HepG2 (cell line): Measurements from ENCODE around the gene RUSF1. TPM values are rescaled to one million over a fixed set of nuclear protein-coding genes. Genes with fewer than 3 reads are reported as not detected.

Source experiments
- FUBP1 ChIP-seq: sonication (generic); formaldehyde crosslinking; IDR thresholded peaks from 2 replicates; pipeline ENCODE4 v1.5.1; 2020; ENCODE audit warnings: missing genetic modification reagents, mild to moderate bottlenecking, borderline replicate concordance
- HDAC6 ChIP-seq: fragments of 200-600 bp; sonication (generic); IDR thresholded peaks from 2 replicates; pipeline ENCODE4 v1.7.0; 2017; ENCODE audit warnings: mild to moderate bottlenecking, antibody characterized with exemption, low read length, low read depth
- HINFP ChIP-seq: sonication (generic); formaldehyde crosslinking; IDR thresholded peaks from 2 replicates; pipeline ENCODE4 v1.4.0; 2020; ENCODE audit warnings: low read depth, mild to moderate bottlenecking, missing genetic modification reagents
- HNF1A ChIP-seq, 2 experiments: sonication (generic) in 1 of 2; formaldehyde crosslinking in 1 of 2; IDR thresholded peaks; 2 replicates each; pipeline versions ENCODE4 v1.4.0 to v1.6.1; 2016 to 2020; ENCODE audit warnings: borderline replicate concordance in 1 of 2, low read depth in 1 of 2, mild to moderate bottlenecking in 1 of 2, missing genetic modification reagents in 1 of 2
- NR0B2 ChIP-seq: sonication (generic); formaldehyde crosslinking; IDR thresholded peaks from 2 replicates; pipeline ENCODE4 v1.4.0; 2020; ENCODE audit warnings: mild to moderate bottlenecking, missing genetic modification reagents
- ZNF101 ChIP-seq: sonication (generic); formaldehyde crosslinking; IDR thresholded peaks from 2 replicates; pipeline ENCODE4 v1.4.0; 2020; ENCODE audit warnings: mild to moderate bottlenecking, low read depth, missing genetic modification reagents, borderline replicate concordance
- ZNF280D ChIP-seq: sonication (generic); formaldehyde crosslinking; IDR thresholded peaks from 2 replicates; pipeline ENCODE4 v1.5.1; 2020; ENCODE audit warnings: mild to moderate bottlenecking, missing genetic modification reagents
- ZNF430 ChIP-seq: sonication (generic); formaldehyde crosslinking; IDR thresholded peaks from 2 replicates; pipeline ENCODE4 v1.9.0; 2021; ENCODE audit warnings: mild to moderate bottlenecking, missing genetic modification reagents
- ZNF660 ChIP-seq: sonication (generic); formaldehyde crosslinking; IDR thresholded peaks from 2 replicates; pipeline ENCODE4 v1.5.1; 2020; ENCODE audit warnings: mild to moderate bottlenecking, low read depth, missing genetic modification reagents, borderline replicate concordance
- ZSCAN12 ChIP-seq: sonication (generic); formaldehyde crosslinking; IDR thresholded peaks from 2 replicates; pipeline ENCODE4 v1.9.0; 2021; ENCODE audit warnings: mild to moderate bottlenecking, missing genetic modification reagents
- ZSCAN20 ChIP-seq: sonication (generic); formaldehyde crosslinking; IDR thresholded peaks from 2 replicates; pipeline ENCODE4 v1.4.0; 2020; ENCODE audit warnings: missing genetic modification reagents, mild to moderate bottlenecking, borderline replicate concordance
- ZSCAN5A ChIP-seq: sonication (generic); formaldehyde crosslinking; IDR thresholded peaks from 2 replicates; pipeline ENCODE4 v1.8.0; 2022; ENCODE audit warnings: mild to moderate bottlenecking, missing genetic modification reagents, borderline replicate concordance
- polyA plus RNA-seq, 8 experiments: library from polyadenylated mRNA; depleted of rRNA in 3 of 8; stranded (reverse) in 7 of 8; unstranded in 1 of 8; fragments of >200 nt; fragmentation: Illumina TruSeq in 4 of 8; extraction: Trizol in 4 of 8; gene quantifications; 2 replicates each; pipeline versions ENCODE4 v1.2.1 to v1.2.3, GENCODE V29; 2011 to 2016; ENCODE audit warnings: low read depth in 4 of 8, missing spikeins in 1 of 8, mixed read lengths in 1 of 8; ENCODE audit not compliant: insufficient read depth in 1 of 8
- total RNA-seq, 5 experiments: library from RNA; depleted of rRNA; stranded (reverse); fragments of >200 nt; fragmentation: Illumina TruSeq; extraction: Trizol; gene quantifications; 2 replicates each; pipeline ENCODE4 v1.2.3, GENCODE V29; 2016; ENCODE audit warnings: low read depth in 1 of 5

Gene RUSF1
- total and polyA plus RNA-seq, 2 of the 13 experiments (the other 11 are each of a cell fraction or from before 2014, with no cell fraction given), result 40.8 to 50.2 TPM

GRCh38 chr16:31458844-31459686 is 49.1 kb downstream of the RUSF1 start, which contains the start of gene ARMC5 (continued):
- TF ChIP-seq ZNF280D (CRISPR knock-in tag), result peak; percentile 85; the same call in 1 of the 2 replicates
- TF ChIP-seq HDAC6, result no peak
- peak; percentile 50 for TF ChIP-seq ZSCAN12
- TF ChIP-seq ZSCAN5A (CRISPR knock-in tag), result peak; percentile 63; the same call in 1 of the 2 replicates
- peak; percentile 86; the same call in 1 of the 2 replicates for TF ChIP-seq ZSCAN20 (CRISPR knock-in tag)
- TF ChIP-seq ZNF660 (CRISPR knock-in tag), result no peak
- peak; percentile 89; the same call in 1 of the 2 replicates for TF ChIP-seq NR0B2 (CRISPR knock-in tag)
- peak; percentile 93; the same call in 1 of the 2 replicates for TF ChIP-seq ZNF430
- peak; percentile 0 for TF ChIP-seq ZNF101
- TF ChIP-seq FUBP1, result no peak
- no peak for TF ChIP-seq HNF1A (IDR thresholded peaks at IDR 0.05; ENCODE audit: low read depth)
- TF ChIP-seq HNF1A (CRISPR knock-in tag; IDR thresholded peaks at IDR 0.05; ENCODE audit: borderline replicate concordance), result peak; percentile 74; the same call in 1 of the 2 replicates
- TF ChIP-seq HINFP (CRISPR knock-in tag), result peak; percentile 86
